Fibroblast of the conjunctiva (primary cell): ENCODE data around the gene NCOA6.

Source experiments
- DNase-seq: peaks from one replicate; pipeline ENCODE4 v3.0.0-alpha.2; 2010; ENCODE audit warnings: low read depth

NCOA6 gene

GRCh38 chr20:34704177-34705007 lies 121.1 kb downstream of the NCOA6 start, which contains the start of gene TP53INP2:
TP53INP2 (plus strand) TSS chr20:34704344; CDS start chr20:34708740, 4,396 bp downstream.
- DNase-seq: peak; percentile 71

GRCh38 chr20:34703424-34704176 lies 121.9 kb downstream of the NCOA6 start:
- no peak for DNase-seq

GRCh38 chr20:34703061-34703423 lies 122.4 kb downstream of the NCOA6 start:
- DNase-seq: no peak

GRCh38 chr20:34701405-34702085 lies 123.9 kb downstream of the NCOA6 start:
- DNase-seq: no peak

- no peak for DNase-seq
Measured at GRCh38 chr20:34693414-34693813, 132.0 kb downstream of the NCOA6 start.

- DNase-seq: no peak
Measured at GRCh38 chr20:34691838-34692237, 133.6 kb downstream of the NCOA6 start.

- DNase-seq: no peak
Measured at GRCh38 chr20:34689486-34689885, 136.0 kb downstream of the NCOA6 start.

- no peak for DNase-seq
Measured at GRCh38 chr20:34683667-34684066, 141.8 kb downstream of the NCOA6 start.

GRCh38 chr20:34680586-34681175 lies 144.8 kb downstream of the NCOA6 start:
- DNase-seq: no peak

GRCh38 chr20:34676642-34677373 lies 148.6 kb downstream of the NCOA6 start, which contains the start of gene PIGU:
PIGU (minus strand) TSS chr20:34677092; CDS start chr20:34677085, 7 bp downstream.
- peak; percentile 80 for DNase-seq

GRCh38 chr20:34675993-34676641 lies 149.3 kb downstream of the NCOA6 start:
- no peak for DNase-seq

- DNase-seq: no peak
Measured at GRCh38 chr20:34675561-34675960, 149.9 kb downstream of the NCOA6 start.

GRCh38 chr20:34673412-34673811 lies 152.0 kb downstream of the NCOA6 start:
- DNase-seq: no peak

GRCh38 chr20:34669094-34669493 lies 156.4 kb downstream of the NCOA6 start:
- DNase-seq: no peak
